Natural killer cell treated with Interleukin-12 subunit alpha and Interleukin-12 subunit beta and Interleukin-15 and Interleukin-18, amount 100 ng/mL, for 72 hours (primary cell): Measurements from ENCODE around the gene TMEM229A. TPM values are rescaled to one million over a fixed set of nuclear protein-coding genes. Genes with fewer than 3 reads are reported as not detected.
"Not testable (repeated sequence)": the region's sequence is repeated elsewhere in the genome, so short reads cannot be mapped to it uniquely, and the experiment has no call there.

ENCODE experiments used
- ATAC-seq, 2 donors: fragments of 150-1000 bp; cut with Tn5 transposase in 1 of 2; sonication (Bioruptor Pico), chemical (Tn5 transposase) in 1 of 2; 2 replicates each; pipeline ENCODE4 v1.10.0; 2021
- DNase-seq: peaks from one replicate; pipeline ENCODE4 v3.0.0; 2022; ENCODE audit warnings: low spot score
- H3K27ac Mint-ChIP-seq, 2 donors: 1 replicate in 1 of 2; 2 replicates in 1 of 2; pipeline ENCODE4 v1.8.0; 2022; ENCODE audit warnings: mixed read lengths in 2 of 2, mild to moderate bottlenecking in 1 of 2, moderate library complexity in 1 of 2
- H3K27me3 Mint-ChIP-seq, 2 donors: 1 replicate in 1 of 2; 2 replicates in 1 of 2; pipeline ENCODE4 v1.8.0; 2022; ENCODE audit warnings: mixed read lengths in 2 of 2
- H3K36me3 Mint-ChIP-seq: one replicate; pipeline ENCODE4 v1.8.0; 2022; ENCODE audit warnings: mixed read lengths
- H3K4me1 Mint-ChIP-seq, 2 donors: 1 replicate in 1 of 2; 2 replicates in 1 of 2; pipeline ENCODE4 v1.8.0; 2022; ENCODE audit warnings: low read depth in 2 of 2, mixed read lengths in 2 of 2, mild to moderate bottlenecking in 1 of 2
- H3K4me3 Mint-ChIP-seq: one replicate; pipeline ENCODE4 v1.8.0; 2022; ENCODE audit warnings: mixed read lengths
- H3K9me3 Mint-ChIP-seq: 2 replicates; pipeline ENCODE4 v1.8.0; 2022; ENCODE audit warnings: mixed read lengths
- total RNA-seq, 2 donors: library from RNA; stranded (reverse); gene quantifications; one replicate each; pipeline ENCODE4 v1.2.3, GENCODE V29; 2022

Gene TMEM229A
- total RNA-seq, 2 donors from 2014 or later, result not detected

DNA sequence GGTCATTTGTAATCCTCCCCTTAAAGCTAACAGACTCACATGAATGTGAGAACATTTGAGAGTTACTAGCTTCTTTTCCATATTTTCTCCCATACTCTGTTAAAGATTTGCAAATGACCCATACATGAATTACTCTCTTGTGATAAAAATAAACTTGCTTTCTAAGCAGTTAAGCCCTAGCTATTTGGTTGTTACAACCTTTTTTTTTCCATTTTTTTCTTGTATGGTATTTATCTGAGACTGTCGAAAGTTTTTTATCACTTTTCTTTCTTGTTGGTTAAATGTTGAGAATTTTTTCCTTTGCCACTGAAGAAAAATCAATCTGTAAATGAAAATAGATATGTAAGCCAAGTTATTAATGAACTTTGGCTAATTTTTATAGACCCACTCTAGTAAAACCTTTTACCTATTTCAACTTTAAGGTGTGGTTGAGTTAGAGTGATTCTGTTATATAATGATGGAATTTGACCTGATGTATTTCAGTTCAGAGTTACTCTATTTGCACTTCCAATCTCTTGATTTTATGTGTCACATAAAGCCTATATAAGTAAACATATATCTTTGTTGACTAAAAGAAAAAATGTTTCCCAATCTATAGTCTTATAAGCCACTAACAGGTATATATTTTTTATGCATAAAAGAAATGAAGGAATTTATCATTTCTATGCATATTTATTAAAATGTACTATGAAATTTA is 19.0 kb upstream of the TMEM229A start:
- H3K36me3 Mint-ChIP-seq, result no peaks in the 10 kb centered on the region
- H3K9me3 Mint-ChIP-seq, result peaks cover 3% of the 10 kb centered on the region
- DNase-seq (no peak), ATAC-seq (no peak)
- H3K27ac Mint-ChIP-seq, result no peak overlapping the region
- no peak overlapping the region for H3K4me3 Mint-ChIP-seq
- no peaks in the 10 kb centered on the region for H3K4me1 Mint-ChIP-seq
- no peaks in the 10 kb centered on the region for H3K27me3 Mint-ChIP-seq

DNA sequence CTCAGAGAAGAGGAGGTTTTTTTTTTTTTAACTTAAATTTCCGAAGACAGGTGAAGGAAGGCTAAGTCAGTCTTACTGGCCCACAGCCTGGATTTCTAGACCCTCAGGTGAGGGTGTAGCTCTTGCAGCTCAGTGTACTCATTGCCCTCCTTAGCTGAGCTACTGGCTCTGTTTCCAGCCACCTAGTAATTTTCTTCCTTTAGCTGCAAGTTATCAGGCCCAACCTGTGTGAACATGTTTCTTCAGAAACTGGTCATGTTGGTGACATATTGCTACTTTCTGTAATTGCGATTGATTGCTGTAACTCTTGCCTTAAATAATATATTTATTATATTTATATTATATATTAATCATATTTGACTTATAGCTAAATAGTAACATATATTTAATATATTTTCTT is 10.0 kb upstream of the TMEM229A start:
- Mint-ChIP-seq H3K36me3 (no peaks in the 10 kb centered on the region), H3K9me3 (peaks cover 8% of the 10 kb centered on the region), H3K27me3 (peaks cover 0 to 2% of the 10 kb centered on the region in 2 donors), H3K27ac (no peak overlapping the region), H3K4me3 (no peak overlapping the region), H3K4me1 (no peaks in the 10 kb centered on the region)
- no peak for DNase-seq
- no peak for ATAC-seq

DNA sequence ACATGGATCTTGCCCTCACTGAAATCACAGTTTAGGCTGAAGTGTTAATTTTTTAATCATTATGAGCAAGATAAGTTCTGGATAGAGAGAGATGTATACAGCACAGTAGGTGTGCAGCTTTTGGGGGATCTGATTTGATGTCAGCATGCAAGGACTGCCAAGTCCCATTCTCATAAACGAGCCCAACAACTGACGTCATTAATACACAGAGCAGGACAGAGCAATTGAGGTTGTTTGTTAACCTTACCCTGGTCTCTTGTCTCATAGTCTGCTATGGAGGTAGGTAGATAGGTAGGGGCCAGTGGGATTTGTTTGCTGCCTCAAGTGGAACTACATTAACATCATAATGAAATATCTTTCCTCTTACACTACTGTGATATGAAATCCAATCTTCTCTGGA is 8.6 kb upstream of the TMEM229A start:
- H3K4me3 Mint-ChIP-seq, result no peak overlapping the region
- ATAC-seq (no peak), DNase-seq (no peak)
- H3K27ac Mint-ChIP-seq, result no peak overlapping the region
- H3K4me1 Mint-ChIP-seq, result no peaks in the 10 kb centered on the region
- H3K27me3 Mint-ChIP-seq, result peaks cover 2 to 4% of the 10 kb centered on the region in 2 donors
- H3K9me3 Mint-ChIP-seq, result peaks cover 11% of the 10 kb centered on the region
- H3K36me3 Mint-ChIP-seq, result no peaks in the 10 kb centered on the region

DNA sequence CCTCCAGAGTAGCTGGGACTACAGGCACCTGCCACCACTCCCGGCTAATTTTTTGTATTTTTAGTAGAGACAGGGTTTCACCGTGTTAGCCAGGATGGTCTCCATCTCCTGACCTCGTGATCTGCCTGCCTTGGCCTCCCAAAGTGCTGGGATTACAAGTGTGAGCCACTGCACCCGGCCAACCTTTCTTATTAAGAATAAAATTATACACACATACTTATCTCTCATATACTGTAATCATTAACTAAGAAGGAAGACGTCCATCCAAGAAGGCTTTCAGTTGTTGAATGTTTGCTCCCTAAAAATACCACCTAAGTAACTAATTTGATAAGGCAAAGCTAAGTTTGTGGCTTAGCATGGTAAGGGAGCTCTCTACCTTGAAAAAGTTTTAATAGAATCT is 5.0 kb upstream of the TMEM229A start:
- H3K36me3 Mint-ChIP-seq, H3K4me3 Mint-ChIP-seq, H3K27ac Mint-ChIP-seq, H3K4me1 Mint-ChIP-seq, ATAC-seq, DNase-seq, H3K9me3 Mint-ChIP-seq: not testable (repeated sequence)
- H3K27me3 Mint-ChIP-seq, result peaks cover 17 to 27% of the 10 kb centered on the region in 2 donors

DNA sequence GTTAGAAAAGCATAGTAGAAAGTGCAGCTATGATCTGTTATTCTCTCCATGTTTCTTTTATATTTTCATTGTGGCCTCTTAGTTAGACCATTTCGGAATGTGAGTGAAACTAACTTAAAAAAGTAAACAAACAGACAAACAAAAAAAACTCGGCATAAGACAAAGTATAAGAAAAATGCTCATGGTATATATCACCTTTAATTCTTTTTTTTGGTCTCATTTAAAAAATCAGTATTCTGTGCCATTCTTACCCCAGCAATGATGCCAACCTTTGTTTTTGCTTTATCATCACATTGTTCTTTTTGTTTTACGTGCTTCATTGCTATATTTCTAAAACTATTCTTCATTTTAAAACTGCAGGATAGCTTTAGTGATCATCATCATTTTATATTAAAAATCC is 2.8 kb upstream of the TMEM229A start:
- no peak overlapping the region for H3K27ac Mint-ChIP-seq
- DNase-seq (no peak), ATAC-seq (no peak)
- H3K4me1 Mint-ChIP-seq, result peaks cover 3 to 4% of the 10 kb centered on the region in 2 donors
- peaks cover 5% of the 10 kb centered on the region for H3K36me3 Mint-ChIP-seq
- H3K4me3 Mint-ChIP-seq, result no peak overlapping the region
- H3K27me3 Mint-ChIP-seq, result peaks cover 28 to 43% of the 10 kb centered on the region in 2 donors
- H3K9me3 Mint-ChIP-seq, result peaks cover 6% of the 10 kb centered on the region

DNA sequence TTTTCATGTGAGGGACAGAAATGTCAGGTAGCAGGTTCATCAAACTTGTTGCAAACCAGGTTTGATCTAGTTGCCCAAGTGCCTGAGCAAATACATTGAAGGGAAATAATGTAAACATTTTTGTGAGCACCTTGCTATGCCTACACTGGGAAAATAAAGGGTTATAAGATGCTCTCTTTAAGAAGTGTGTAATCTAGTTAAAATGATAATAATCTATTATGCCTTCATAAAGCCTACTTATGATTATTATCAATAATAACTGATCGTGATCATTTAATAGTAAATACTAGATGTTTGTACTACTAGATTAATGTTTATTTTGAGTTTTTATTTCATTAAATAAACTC is 1.9 kb upstream of the TMEM229A start:
- H3K4me3 Mint-ChIP-seq, result no peak overlapping the region
- peaks cover 5% of the 10 kb centered on the region for H3K36me3 Mint-ChIP-seq
- ATAC-seq (no peak), DNase-seq (no peak)
- H3K27ac Mint-ChIP-seq, result no peak overlapping the region
- H3K4me1 Mint-ChIP-seq, result peaks cover 3 to 4% of the 10 kb centered on the region in 2 donors
- peaks cover 28 to 46% of the 10 kb centered on the region in 2 donors for H3K27me3 Mint-ChIP-seq
- H3K9me3 Mint-ChIP-seq, result peaks cover 6% of the 10 kb centered on the region

DNA sequence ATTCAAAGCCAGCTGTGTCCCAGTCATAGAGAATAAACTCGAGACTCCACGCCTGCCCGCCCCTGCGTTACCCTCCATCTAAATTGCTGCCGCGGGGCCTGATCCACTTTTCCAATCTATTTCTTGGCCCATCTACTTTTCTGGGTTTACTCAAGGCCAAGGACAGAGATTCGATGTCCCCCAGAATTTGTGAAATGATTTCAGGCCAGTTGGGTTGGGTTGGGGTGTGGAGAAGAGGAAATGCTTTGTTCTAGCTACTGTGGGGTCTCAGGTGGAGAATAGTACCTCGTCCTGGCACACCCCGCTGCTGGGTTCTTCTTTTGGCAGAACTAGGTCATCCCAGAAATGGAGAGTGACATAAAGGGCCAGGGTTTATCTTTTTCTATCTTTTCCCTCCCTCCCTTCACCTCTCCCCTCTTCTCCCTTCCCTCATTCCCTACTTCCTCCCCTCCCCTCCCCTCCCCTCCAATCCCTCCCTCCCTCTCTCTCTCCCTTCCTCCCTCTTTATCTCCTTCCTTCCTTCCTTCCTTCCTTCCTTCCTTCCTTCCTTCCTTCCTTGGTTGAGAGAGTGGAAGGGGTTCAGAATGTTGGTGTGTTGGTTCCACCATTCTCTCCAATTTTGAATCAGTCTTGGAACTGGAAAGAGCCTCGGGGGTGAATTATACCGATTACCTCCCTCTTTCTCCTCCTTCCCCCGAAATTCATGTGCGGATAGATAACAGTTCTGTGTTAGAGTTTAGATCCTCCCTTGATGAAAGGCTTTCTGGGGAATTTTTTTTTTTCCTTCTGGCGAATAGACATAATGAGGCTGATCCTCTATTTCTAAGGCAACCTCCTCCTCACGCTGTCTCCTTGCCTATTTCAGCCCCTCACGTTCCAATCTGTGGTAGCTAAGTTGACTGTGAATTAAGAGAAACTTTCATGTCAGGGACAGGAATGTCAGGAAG is 1.2 kb upstream of the TMEM229A start:
- Mint-ChIP-seq H3K4me1 (peaks cover 3 to 4% of the 10 kb centered on the region in 2 donors), H3K27me3 (peaks cover 28 to 46% of the 10 kb centered on the region in 2 donors), H3K27ac (no peak overlapping the region), H3K4me3 (no peak overlapping the region), H3K9me3 (peaks cover 6% of the 10 kb centered on the region), H3K36me3 (peaks cover 5% of the 10 kb centered on the region)
- DNase-seq (no peak), ATAC-seq (no peak)

DNA sequence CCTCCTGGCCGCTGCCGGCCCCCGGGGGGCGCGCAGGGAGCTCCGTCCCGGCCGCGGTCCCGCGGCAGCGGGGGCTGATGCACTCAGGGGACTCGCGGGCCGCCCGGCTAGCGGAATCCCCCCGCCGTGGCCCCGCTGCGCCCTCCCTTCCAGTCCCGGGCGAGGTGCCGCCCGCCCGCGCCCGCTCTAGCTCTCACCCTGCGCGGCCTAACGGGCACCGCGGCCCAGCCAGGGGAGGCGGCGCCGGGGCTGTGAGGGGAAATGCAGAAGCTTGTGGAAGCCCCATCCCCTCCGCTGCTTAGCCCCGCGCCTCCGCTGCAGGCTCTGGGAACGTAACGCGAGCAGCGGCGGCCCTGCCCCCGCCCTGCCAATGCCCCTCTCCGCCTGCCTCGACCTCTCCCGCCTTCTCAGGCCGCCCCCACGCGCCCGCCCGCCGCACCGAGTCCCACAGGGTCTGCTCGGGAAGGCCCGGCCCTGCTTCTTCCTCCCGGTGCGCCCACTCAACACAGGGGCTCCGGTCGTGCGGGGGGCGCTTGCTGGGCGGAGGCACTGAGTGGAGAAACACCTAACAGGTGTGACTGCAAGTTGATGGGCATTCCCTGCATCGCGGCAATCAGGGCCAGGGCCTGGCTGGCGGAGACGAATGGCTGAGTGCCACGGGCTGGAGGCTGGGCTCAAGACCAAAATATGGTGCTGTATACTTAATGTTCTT is 384 bp upstream of the TMEM229A start:
- ATAC-seq, result peak in 1 of 2 donors; percentile 20
- peaks cover 6% of the 10 kb centered on the region for H3K9me3 Mint-ChIP-seq
- peaks cover 28 to 46% of the 10 kb centered on the region in 2 donors for H3K27me3 Mint-ChIP-seq
- no peak for DNase-seq
- no peak overlapping the region for H3K4me3 Mint-ChIP-seq
- peaks cover 5% of the 10 kb centered on the region for H3K36me3 Mint-ChIP-seq
- H3K4me1 Mint-ChIP-seq, result peaks cover 3 to 4% of the 10 kb centered on the region in 2 donors
- no peak overlapping the region for H3K27ac Mint-ChIP-seq

DNA sequence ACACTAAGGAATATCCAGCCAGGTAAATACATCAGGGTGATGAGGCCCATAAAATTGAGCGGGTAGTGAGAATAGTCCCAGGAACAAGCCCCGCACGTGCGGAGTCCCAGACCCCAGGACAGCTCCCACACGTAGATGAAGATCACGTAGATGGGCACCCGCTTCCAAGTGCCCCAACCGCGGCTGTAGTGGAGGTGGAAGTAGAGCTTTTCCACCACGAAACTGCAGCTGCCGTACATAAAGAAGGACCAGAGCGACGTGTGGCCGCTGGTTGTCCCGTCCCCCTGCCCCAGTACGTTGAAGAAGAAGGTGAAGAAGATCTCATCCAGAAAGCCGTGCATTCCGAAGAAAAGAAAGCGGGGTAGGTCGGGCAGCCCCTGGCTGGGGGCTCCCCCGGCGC is 948 bp downstream of the TMEM229A start:
- DNase-seq, result no peak
- H3K9me3 Mint-ChIP-seq, result no peaks in the 10 kb centered on the region
- H3K27ac Mint-ChIP-seq, result no peak overlapping the region
- ATAC-seq, result no peak
- H3K4me1 Mint-ChIP-seq, result peaks cover 3 to 4% of the 10 kb centered on the region in 2 donors
- H3K36me3 Mint-ChIP-seq, result peaks cover 5% of the 10 kb centered on the region
- peak overlapping the region; percentile 57 for H3K4me3 Mint-ChIP-seq
- peaks cover 26 to 46% of the 10 kb centered on the region in 2 donors for H3K27me3 Mint-ChIP-seq

DNA sequence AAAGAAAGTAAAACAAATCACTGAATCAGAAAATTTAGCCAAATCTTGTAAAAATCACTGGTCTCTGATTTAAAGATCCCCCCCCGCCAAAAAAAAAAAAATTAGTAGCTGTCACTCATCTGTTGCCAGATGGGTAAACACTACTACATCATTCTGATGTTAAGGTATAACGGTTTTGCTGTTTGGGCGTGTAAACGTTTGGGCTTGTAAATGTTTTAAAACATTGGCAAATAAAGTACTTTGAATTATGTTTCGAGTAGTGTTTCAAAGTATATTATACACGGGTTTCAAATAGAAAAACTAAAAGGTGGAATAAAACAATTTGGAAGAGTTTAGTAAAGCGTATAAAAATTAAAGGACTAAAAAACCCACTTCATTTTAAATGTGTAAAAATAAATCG is 1.5 kb downstream of the TMEM229A start:
- ATAC-seq (no peak), DNase-seq (no peak)
- no peak overlapping the region for H3K27ac Mint-ChIP-seq
- no peaks in the 10 kb centered on the region for H3K9me3 Mint-ChIP-seq
- H3K4me1 Mint-ChIP-seq, result peaks cover 3 to 4% of the 10 kb centered on the region in 2 donors
- H3K4me3 Mint-ChIP-seq, result no peak overlapping the region
- H3K27me3 Mint-ChIP-seq, result peaks cover 26 to 41% of the 10 kb centered on the region in 2 donors
- peaks cover 5% of the 10 kb centered on the region for H3K36me3 Mint-ChIP-seq

DNA sequence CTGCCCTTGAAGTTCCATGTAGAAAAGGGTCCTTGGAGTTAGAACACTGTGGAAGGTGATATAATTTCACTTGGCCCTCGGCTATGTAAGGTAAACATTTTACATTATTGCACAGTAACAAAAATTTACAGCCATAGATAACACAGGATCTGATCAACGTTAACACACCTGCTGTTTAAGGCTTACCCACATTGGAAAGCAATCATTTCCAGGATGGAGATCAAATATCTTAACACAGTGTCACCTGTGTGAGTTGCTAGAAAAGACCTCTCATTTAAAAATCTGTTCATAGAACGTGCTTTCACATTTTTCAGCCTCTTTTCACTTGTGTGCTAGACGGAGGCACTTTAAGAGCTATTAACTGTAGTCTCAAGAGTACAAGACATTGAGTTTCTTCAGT is 1.9 kb downstream of the TMEM229A start:
- Mint-ChIP-seq H3K27me3 (peaks cover 26 to 38% of the 10 kb centered on the region in 2 donors), H3K4me1 (peaks cover 3 to 4% of the 10 kb centered on the region in 2 donors)

DNA sequence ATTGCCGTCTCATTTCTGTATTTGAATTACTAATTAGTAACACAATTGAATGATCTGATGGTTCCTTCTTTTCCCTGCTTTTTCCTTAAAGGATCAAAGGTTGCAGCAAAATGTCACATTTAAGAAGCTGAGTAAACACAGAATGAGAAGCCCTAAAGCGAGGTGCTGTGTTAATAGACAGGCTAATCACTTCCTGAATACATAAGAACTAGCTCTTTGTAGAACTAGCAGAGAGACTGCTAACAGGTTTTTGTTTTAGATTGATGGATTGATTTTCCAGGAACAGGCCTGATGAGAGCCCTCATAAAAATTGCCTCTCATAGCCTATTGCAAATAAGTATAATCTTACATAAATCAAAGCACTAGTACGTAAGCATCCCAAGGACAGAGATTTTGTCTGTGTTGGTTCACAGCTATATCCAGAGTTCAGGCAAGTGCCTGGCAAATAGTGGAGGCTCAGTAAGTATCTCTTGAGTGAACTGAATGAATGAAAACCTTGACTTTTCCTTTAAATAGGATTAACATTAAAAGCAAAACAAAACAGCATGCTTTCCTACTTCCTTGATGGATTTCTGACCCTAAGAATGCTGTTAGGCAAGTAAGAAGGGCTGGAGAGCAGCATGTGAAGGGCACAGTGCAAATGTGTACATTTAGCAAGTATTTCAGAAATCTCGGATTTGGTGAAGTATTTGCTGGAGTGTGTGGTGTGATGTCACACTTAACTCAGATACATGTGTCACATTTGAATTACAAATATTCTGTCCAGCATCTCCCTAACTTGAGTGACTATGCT is 3.3 kb downstream of the TMEM229A start:
- Mint-ChIP-seq H3K27ac (no peak overlapping the region), H3K36me3 (peaks cover 5% of the 10 kb centered on the region), H3K4me3 (no peak overlapping the region)

More for the DNA sequence above, 1.9 kb downstream of the TMEM229A start:
- Mint-ChIP-seq H3K4me3 (no peak overlapping the region), H3K27ac (no peak overlapping the region), H3K9me3 (no peaks in the 10 kb centered on the region), H3K36me3 (peaks cover 5% of the 10 kb centered on the region)
- no peak for ATAC-seq
- no peak for DNase-seq

DNA sequence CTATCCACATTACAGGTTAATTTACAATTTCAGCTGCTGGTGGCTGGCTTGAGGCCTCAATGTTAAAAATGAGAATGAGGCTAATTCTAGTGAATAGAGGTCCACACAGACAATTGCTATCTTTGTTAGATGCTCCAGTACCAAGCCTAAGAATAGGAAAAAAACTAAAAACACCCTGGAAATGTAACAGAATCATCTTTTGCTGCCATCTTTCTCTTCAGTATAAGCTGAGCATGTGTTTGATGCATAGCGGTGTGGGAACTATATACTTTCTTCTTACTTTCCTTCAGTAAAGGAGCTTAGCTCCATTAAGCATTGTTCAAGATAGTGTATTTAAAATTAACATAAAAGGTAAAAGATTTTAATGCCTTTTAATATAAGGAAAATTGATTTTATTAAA is 5.6 kb downstream of the TMEM229A start:
- H3K9me3 Mint-ChIP-seq, result no peaks in the 10 kb centered on the region
- H3K27ac Mint-ChIP-seq, result no peak overlapping the region
- peaks cover 5% of the 10 kb centered on the region for H3K36me3 Mint-ChIP-seq
- DNase-seq (no peak), ATAC-seq (no peak)
- H3K4me3 Mint-ChIP-seq, result no peak overlapping the region
- peaks cover 12 to 18% of the 10 kb centered on the region in 2 donors for H3K27me3 Mint-ChIP-seq
- peaks cover 3 to 4% of the 10 kb centered on the region in 2 donors for H3K4me1 Mint-ChIP-seq

More for the DNA sequence above, 3.3 kb downstream of the TMEM229A start:
- H3K4me1 Mint-ChIP-seq, result peaks cover 3 to 4% of the 10 kb centered on the region in 2 donors
- no peaks in the 10 kb centered on the region for H3K9me3 Mint-ChIP-seq
- no peak for DNase-seq
- ATAC-seq, result no peak
- peaks cover 23 to 29% of the 10 kb centered on the region in 2 donors for H3K27me3 Mint-ChIP-seq
